Measurements from ENCODE around the gene SUMO3.
"Not testable (repeated sequence)": the region's sequence is repeated elsewhere in the genome, so short reads cannot be mapped to it uniquely, and the experiment has no call there.

The SUMO3 gene

DNA sequence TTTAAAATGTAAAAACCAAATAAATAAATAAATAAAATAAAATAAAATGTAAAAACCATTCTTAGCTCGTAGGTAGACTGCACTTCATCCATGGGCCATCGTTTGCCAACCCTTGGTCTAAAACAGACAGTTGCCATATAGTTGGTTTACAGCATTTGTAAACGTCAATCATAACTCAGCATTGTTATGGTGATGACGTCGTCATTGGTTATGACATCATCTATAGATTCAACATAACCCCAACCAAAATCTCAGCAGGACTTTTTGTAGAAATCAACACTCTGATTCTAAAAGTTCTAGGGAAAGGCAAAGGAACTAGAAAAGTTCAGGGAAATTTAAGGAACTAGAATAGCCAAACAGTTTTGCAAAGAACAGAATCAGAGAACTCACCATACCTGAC lies 15.8 kb upstream of the SUMO3 start:
- H3K27me3 ChIP-seq (replicated peaks; ENCODE audit: insufficient read depth, low read length), result peaks cover 87% of the 10 kb centered on the region
- H3K9ac ChIP-seq (ENCODE audit: low read length), result no peak overlapping the region
- no peaks in the 10 kb centered on the region for H3K36me3 ChIP-seq (replicated peaks; ENCODE audit: insufficient read depth, low read length)
- no peak for TF ChIP-seq EZH2 (optimal IDR thresholded peaks at IDR 0.05; ENCODE audit: low read depth, low read length)
- TF ChIP-seq CTCF (IDR thresholded peaks at IDR 0.05; ENCODE audit: low read length), result no peak
- TF ChIP-seq EZH2phosphoT487 (IDR thresholded peaks at IDR 0.05; ENCODE audit: low read length), result no peak
- H3K9me3 ChIP-seq (replicated peaks; ENCODE audit: insufficient read depth, low read length), result no peaks in the 10 kb centered on the region
- H2AFZ ChIP-seq (ENCODE audit: low read length), result no peak overlapping the region
- H3K4me1 ChIP-seq (ENCODE audit: low read length), result no peaks in the 10 kb centered on the region
- no peaks in the 10 kb centered on the region for H4K20me1 ChIP-seq (ENCODE audit: insufficient read depth, low read length)
- no peaks in the 10 kb centered on the region for H3F3A ChIP-seq (ENCODE audit: insufficient read depth, low read length)
- no peaks in the 10 kb centered on the region for H3K9me2 ChIP-seq (replicated peaks; ENCODE audit: insufficient read depth, low read length)
- H3K4me3 ChIP-seq (ENCODE audit: low read length), result no peak overlapping the region
- H3K79me2 ChIP-seq (ENCODE audit: low read length), result no peaks in the 10 kb centered on the region
- no peak overlapping the region for H3K27ac ChIP-seq (ENCODE audit: low read length)
- no peak overlapping the region for H3K4me2 ChIP-seq (ENCODE audit: low read depth, low read length)
- DNase-seq, result no peak

- not testable (repeated sequence) for H3K79me2 ChIP-seq (ENCODE audit: low read length); H3K9me3 ChIP-seq (replicated peaks; ENCODE audit: insufficient read depth, low read length); H3K4me1 ChIP-seq (ENCODE audit: low read length); H3K9me2 ChIP-seq (replicated peaks; ENCODE audit: insufficient read depth, low read length); H3F3A ChIP-seq (ENCODE audit: insufficient read depth, low read length); H2AFZ ChIP-seq (ENCODE audit: low read length); H3K27ac ChIP-seq (ENCODE audit: low read length); H3K4me2 ChIP-seq (ENCODE audit: low read depth, low read length); H3K9ac ChIP-seq (ENCODE audit: low read length); H3K4me3 ChIP-seq (ENCODE audit: low read length); H3K36me3 ChIP-seq (replicated peaks; ENCODE audit: insufficient read depth, low read length); DNase-seq; H4K20me1 ChIP-seq (ENCODE audit: insufficient read depth, low read length)
- peaks cover 87% of the 10 kb centered on the region for H3K27me3 ChIP-seq (replicated peaks; ENCODE audit: insufficient read depth, low read length)
Observed at GRCh38 chr21:44832516-44833255, 14.8 kb upstream of the SUMO3 start.

- Histone ChIP-seq H3K4me1 (ENCODE audit: low read length) (no peaks in the 10 kb centered on the region), H4K20me1 (ENCODE audit: insufficient read depth, low read length) (no peaks in the 10 kb centered on the region), H3F3A (ENCODE audit: insufficient read depth, low read length) (no peaks in the 10 kb centered on the region), H3K4me3 (ENCODE audit: low read length) (no peak overlapping the region), H3K36me3 (replicated peaks; ENCODE audit: insufficient read depth, low read length) (no peaks in the 10 kb centered on the region), H3K9me3 (replicated peaks; ENCODE audit: insufficient read depth, low read length) (no peaks in the 10 kb centered on the region), H3K79me2 (ENCODE audit: low read length) (no peaks in the 10 kb centered on the region), H3K9ac (ENCODE audit: low read length) (no peak overlapping the region), H2AFZ (ENCODE audit: low read length) (no peak overlapping the region), H3K27ac (ENCODE audit: low read length) (no peak overlapping the region), H3K4me2 (ENCODE audit: low read depth, low read length) (no peak overlapping the region), H3K27me3 (replicated peaks; ENCODE audit: insufficient read depth, low read length) (peaks cover 87% of the 10 kb centered on the region), H3K9me2 (replicated peaks; ENCODE audit: insufficient read depth, low read length) (no peaks in the 10 kb centered on the region)
- no peak for DNase-seq
- TF ChIP-seq EZH2 (optimal IDR thresholded peaks at IDR 0.05; ENCODE audit: low read depth, low read length) (no peak), EZH2phosphoT487 (IDR thresholded peaks at IDR 0.05; ENCODE audit: low read length) (no peak), CTCF (IDR thresholded peaks at IDR 0.05; ENCODE audit: low read length) (no peak)
Observed at GRCh38 chr21:44831227-44831860, 13.5 kb upstream of the SUMO3 start.

DNA sequence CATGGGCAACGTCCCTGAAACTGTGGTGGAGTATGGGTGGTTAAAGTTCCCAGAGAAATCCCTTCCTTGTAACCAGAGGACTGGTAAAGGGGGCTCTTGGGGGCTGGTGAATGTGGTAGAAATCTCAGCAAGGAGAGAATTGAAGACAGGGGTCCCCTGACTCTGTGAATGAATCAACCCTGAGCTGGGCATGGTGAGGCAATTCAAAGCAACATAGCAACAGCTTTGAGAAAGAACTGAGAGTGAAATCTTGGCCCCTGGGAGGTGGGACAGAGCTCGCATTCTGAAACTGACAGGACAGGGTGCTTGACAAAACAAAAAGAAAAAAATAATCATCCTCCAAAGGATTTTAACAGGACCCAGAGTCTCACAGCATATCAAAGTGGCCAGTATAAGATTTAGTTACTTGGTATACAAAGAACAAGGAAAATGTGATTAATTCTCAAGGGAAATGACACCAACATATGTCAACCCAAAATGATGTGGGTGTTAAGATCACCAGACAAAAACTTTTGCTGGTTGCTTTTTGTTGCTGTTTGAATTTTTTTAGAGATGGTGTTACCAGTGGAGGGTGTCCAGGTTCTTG lies 11.7 kb upstream of the SUMO3 start:
- H3K36me3 ChIP-seq (replicated peaks; ENCODE audit: insufficient read depth, low read length), result no peaks in the 10 kb centered on the region

More for the DNA sequence above, 11.7 kb upstream of the SUMO3 start:
- Histone ChIP-seq H3K27ac (ENCODE audit: low read length) (no peak overlapping the region), H3K9me3 (replicated peaks; ENCODE audit: insufficient read depth, low read length) (no peaks in the 10 kb centered on the region), H3K4me3 (ENCODE audit: low read length) (no peak overlapping the region), H3K4me2 (ENCODE audit: low read depth, low read length) (no peak overlapping the region), H4K20me1 (ENCODE audit: insufficient read depth, low read length) (no peaks in the 10 kb centered on the region), H3K9me2 (replicated peaks; ENCODE audit: insufficient read depth, low read length) (no peaks in the 10 kb centered on the region), H3K79me2 (ENCODE audit: low read length) (no peaks in the 10 kb centered on the region), H3K4me1 (ENCODE audit: low read length) (no peaks in the 10 kb centered on the region), H3K27me3 (replicated peaks; ENCODE audit: insufficient read depth, low read length) (peaks cover 81% of the 10 kb centered on the region), H2AFZ (ENCODE audit: low read length) (no peak overlapping the region), H3K9ac (ENCODE audit: low read length) (no peak overlapping the region), H3F3A (ENCODE audit: insufficient read depth, low read length) (no peaks in the 10 kb centered on the region)
- no peak for TF ChIP-seq EZH2phosphoT487 (IDR thresholded peaks at IDR 0.05; ENCODE audit: low read length)
- TF ChIP-seq EZH2 (optimal IDR thresholded peaks at IDR 0.05; ENCODE audit: low read depth, low read length), result no peak
- TF ChIP-seq CTCF (IDR thresholded peaks at IDR 0.05; ENCODE audit: low read length), result no peak
- DNase-seq, result no peak

Measured in MM.1S (cell line).